Muscle layer of colon (tissue), 2 donors: ENCODE measurements around the gene ZNF761.
"Not testable (repeated sequence)": the region's sequence is repeated elsewhere in the genome, so short reads cannot be mapped to it uniquely, and the experiment has no call there.

Experiments
- H3K27ac ChIP-seq: one replicate; pipeline ENCODE4 v1.7.0; 2013; ENCODE audit warnings: low read depth, mild to moderate bottlenecking, low read length, moderate library complexity
- H3K27me3 ChIP-seq, 2 donors: one replicate each; pipeline ENCODE4 v1.7.0; 2013; ENCODE audit warnings: low read length in 2 of 2, mild to moderate bottlenecking in 2 of 2; ENCODE audit not compliant: insufficient read depth in 2 of 2, control insufficient read depth in 1 of 2
- H3K36me3 ChIP-seq: one replicate; pipeline ENCODE4 v1.7.0; 2013; ENCODE audit warnings: mild to moderate bottlenecking, low read length; ENCODE audit not compliant: insufficient read depth
- H3K4me1 ChIP-seq: one replicate; pipeline ENCODE4 v1.7.0; 2013; ENCODE audit warnings: mild to moderate bottlenecking, low read length; ENCODE audit not compliant: insufficient read depth
- H3K4me3 ChIP-seq, 2 donors: one replicate each; pipeline ENCODE4 v1.7.0; 2013; ENCODE audit warnings: low read length in 2 of 2, low read depth in 1 of 2, mild to moderate bottlenecking in 1 of 2, moderate library complexity in 1 of 2
- H3K9ac ChIP-seq: one replicate; pipeline ENCODE4 v1.7.0; 2013; ENCODE audit warnings: low read length
- H3K9me3 ChIP-seq: one replicate; pipeline ENCODE4 v1.7.0; 2013; ENCODE audit warnings: mild to moderate bottlenecking, low read length
- donor health status: abdominal sarcoma.
- donor health status: Adenocarcinoma of cecum.

The ZNF761 gene

DNA sequence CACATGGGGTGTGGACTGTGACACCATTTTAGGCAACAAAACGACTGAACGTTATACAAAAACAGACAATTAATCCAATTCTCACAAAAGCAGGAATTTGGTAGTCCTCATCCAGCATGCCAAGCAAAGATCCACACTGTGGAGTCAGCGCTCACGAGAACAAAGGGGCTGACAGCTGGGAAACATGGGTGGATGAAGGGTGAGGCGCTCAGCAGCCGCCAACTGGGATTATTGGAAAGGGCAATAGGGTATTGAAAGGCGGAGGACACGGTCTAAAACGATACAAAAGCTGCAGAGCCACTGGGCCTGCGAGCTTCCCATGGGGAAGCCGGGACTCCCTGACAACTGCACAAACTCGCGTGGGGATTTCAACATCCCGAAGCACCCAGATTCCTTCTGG is 31.1 kb downstream of the ZNF761 start:
- no peaks in the 10 kb centered on the region for H3K9me3 ChIP-seq
- peaks cover 0 to 11% of the 10 kb centered on the region in 2 donors for H3K27me3 ChIP-seq
- no peak overlapping the region for H3K9ac ChIP-seq
- H3K4me1 ChIP-seq = no peaks in the 10 kb centered on the region
- no peaks in the 10 kb centered on the region for H3K36me3 ChIP-seq
- peak overlapping the region in 1 of 2 donors; percentile 7 for H3K4me3 ChIP-seq
- no peak overlapping the region for H3K27ac ChIP-seq

DNA sequence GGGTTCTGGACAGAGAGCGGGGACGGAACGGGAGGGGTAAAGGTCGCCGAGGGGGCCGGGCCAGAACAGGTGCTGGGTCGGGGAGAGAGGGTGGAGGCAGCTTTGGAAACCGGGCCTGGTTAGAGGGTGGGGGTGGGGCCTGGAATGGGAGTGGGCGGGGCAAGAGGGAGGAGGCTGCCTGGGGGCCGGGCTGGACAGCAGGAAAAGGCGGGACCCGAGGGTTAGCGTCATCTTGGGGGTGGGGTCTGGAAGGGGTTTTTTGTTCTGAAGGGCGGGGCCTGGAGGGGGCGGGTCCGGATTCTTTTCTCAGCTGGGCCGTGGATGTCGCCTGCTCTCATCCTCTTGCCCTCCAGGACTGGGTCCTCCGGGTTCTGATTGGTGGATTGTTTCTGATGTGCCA is 31.5 kb downstream of the ZNF761 start:
- Histone ChIP-seq H3K9me3 (no peaks in the 10 kb centered on the region), H3K9ac (no peak overlapping the region), H3K27me3 (peaks cover 0 to 11% of the 10 kb centered on the region in 2 donors), H3K27ac (no peak overlapping the region), H3K36me3 (no peaks in the 10 kb centered on the region), H3K4me3 (no peak overlapping the region), H3K4me1 (no peaks in the 10 kb centered on the region)

DNA sequence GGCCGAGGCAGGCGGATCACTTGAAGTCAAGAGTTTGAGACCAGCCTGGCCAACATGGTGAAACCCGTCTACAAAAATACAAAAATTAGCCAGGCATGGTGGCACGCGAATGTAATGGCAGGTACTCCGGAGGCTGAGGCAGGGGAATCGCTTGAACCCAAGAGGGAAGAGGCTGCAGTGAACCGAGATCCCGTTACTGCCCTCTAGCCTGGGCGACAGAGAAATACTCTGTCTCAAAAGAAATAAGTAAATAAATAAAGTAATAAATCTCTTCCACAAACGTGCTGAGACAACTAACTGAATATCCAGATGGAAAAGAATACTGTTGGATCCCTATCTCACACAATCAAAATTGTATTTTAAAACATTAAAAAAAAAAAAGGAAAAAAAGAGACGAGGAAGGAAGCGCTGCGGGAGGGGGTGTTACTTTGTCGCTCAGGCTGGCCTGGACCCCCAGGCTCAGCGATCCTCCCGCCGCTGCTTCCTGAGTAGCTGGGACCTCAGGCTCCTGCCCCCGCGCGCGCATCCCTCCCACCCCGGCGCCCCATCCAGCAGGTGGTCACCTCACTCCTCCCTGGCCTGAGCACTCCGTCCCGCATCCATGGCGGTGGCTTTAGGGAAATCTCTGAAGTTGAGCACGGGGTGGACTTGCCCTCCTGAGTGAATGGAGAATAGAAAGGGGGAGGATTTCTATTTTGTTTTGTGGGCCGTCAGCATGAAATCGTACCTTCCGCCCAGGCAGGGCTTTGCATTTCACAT is 35.1 kb downstream of the ZNF761 start:
- Histone ChIP-seq H3K4me3 (peak overlapping the region; percentile 52 to 76), H3K27me3 (peaks cover 0 to 11% of the 10 kb centered on the region in 2 donors), H3K4me1 (no peaks in the 10 kb centered on the region), H3K36me3 (no peaks in the 10 kb centered on the region), H3K9me3 (no peaks in the 10 kb centered on the region), H3K27ac (no peak overlapping the region), H3K9ac (no peak overlapping the region)

DNA sequence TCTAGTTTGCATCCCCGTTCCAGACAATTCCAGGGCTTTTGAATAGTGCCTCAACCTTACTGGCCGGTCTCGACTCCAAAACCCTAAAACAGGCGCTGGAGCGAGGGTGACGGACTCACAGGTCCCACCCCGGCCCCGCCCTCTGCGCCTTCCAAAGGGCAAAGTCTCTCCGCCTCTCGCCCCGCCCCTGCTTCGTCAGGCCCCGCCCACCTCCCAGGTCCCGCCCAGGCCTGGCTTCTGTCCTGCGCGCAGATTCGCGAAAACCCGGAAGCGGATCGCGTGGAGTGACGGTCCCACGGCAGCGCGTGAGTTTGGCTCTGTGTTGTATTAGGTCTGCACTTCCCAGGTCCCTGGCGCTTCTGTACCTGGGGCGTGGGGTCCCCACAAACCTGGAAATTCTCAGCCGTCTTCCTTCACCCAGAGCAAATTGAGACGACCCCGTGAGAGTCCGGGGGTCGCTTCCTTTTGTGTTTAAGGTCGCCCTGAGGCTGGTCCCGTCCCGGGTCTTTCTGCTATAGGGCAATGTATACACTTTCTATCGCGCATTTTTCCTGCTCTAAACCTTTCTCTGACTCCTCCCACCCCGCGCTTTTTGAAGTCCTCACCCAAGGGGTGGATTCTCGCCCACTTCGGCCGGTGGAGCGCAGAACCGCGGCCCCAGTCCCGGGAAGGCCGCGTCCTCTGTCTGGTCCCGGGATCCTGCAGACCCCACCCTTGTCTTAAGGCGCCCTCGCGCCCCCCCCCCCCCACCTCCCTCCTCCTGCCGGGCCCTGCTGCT is 35.9 kb downstream of the ZNF761 start, which contains the start of gene ZNF813:
ZNF813 (plus strand) TSS at position 249 of the 778 bp plus-strand sequence. CDS start 16,090 bp downstream, outside the sequence.
- Histone ChIP-seq H3K9me3 (no peaks in the 10 kb centered on the region), H3K27me3 (peaks cover 0 to 11% of the 10 kb centered on the region in 2 donors), H3K36me3 (no peaks in the 10 kb centered on the region), H3K9ac (peak within 1 kb of the TSS; percentile 33), H3K27ac (no peak within 1 kb of the TSS), H3K4me1 (no peaks in the 10 kb centered on the region), H3K4me3 (peak within 1 kb of the TSS; percentile 52 to 76)

DNA sequence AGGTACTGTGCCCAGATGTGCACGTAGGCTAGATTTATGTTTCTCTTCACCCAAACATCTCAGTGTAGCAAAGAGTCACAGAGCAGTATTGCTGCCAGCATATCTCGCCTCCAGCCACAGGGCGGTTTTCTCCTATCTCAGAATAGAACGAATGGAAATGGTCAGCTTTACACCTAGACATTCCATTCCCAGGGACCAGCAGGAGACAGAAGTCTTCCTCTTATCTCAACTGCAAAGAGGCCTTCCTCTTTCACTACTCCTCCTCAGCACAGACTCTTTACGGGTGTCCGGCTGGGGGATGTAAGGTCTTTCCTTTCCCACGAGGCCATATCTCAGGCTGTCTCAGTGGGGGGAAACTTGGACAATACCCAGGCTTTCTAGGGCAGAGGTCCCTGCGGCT is 36.8 kb downstream of the ZNF761 start:
- not testable (repeated sequence) for H3K27me3 ChIP-seq, H3K4me1 ChIP-seq, H3K9ac ChIP-seq, H3K9me3 ChIP-seq, H3K36me3 ChIP-seq, H3K27ac ChIP-seq
- peak overlapping the region in 1 of 2 donors; percentile 76 for H3K4me3 ChIP-seq

DNA sequence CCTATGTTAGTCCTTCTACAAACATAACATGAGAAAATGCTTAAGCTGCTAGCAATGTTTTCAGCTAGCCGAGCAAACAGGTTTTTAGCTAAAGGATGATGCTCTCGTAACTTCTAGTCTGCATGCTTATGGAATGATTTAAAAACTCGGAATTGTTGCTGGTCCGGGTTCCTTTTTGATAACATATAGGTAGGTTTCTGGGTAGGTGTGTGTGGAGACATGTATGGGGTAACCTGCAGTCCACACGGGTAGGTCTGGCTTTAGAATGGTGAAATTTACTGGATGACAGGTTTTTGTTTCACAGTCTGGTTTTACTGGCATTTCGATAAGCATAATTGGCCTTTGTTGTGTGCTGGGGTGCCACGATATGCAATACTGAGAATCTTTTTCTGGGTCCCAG is 40.1 kb downstream of the ZNF761 start:
- Histone ChIP-seq H3K9me3 (no peaks in the 10 kb centered on the region), H3K4me1 (no peaks in the 10 kb centered on the region), H3K36me3 (no peaks in the 10 kb centered on the region), H3K9ac (no peak overlapping the region), H3K27me3 (no peaks in the 10 kb centered on the region), H3K27ac (no peak overlapping the region), H3K4me3 (no peak overlapping the region)

DNA sequence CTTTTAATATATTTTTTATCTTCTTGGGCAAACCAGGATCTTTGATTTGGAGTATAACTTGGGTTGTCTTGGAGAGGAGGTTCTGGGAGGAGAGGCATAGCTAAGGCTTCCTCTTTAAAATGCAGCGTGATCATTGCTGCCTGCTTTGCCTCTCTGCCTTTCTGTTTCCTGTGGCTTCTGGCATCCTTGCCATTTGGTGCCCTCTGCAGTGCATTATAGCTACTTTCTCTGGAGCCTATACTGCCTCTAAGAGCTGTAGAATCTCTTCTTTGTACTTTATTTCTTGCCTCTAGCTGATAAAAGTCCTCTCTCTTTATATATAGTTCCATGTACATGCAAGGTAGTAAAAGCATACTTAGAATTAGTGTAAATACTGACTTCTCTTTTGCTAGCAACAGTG is 43.0 kb downstream of the ZNF761 start:
- H3K27me3 ChIP-seq, H3K9me3 ChIP-seq, H3K27ac ChIP-seq, H3K4me1 ChIP-seq, H3K4me3 ChIP-seq, H3K9ac ChIP-seq, H3K36me3 ChIP-seq: not testable (repeated sequence)

DNA sequence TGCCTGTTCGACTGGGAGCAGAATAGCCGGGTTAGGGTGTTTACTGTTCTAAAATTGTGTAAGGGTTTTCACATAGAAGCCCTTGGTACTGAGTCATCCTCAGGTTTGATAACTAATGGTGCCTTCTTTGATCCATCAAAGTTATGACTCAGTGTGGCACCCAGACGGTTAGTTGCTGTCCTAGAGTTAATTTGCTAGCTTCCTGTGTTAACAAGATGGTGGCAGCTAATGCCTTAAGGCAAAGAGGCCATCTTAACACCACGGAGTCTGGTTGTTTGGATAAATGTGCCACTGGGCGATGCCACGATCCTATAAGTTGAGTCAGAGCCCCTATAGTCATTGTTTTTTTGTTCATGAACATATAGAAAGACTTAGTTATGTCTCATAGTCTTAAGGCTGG is 43.7 kb downstream of the ZNF761 start:
- H3K27me3 ChIP-seq, H3K4me3 ChIP-seq, H3K4me1 ChIP-seq, H3K27ac ChIP-seq, H3K36me3 ChIP-seq, H3K9me3 ChIP-seq, H3K9ac ChIP-seq: not testable (repeated sequence)

DNA sequence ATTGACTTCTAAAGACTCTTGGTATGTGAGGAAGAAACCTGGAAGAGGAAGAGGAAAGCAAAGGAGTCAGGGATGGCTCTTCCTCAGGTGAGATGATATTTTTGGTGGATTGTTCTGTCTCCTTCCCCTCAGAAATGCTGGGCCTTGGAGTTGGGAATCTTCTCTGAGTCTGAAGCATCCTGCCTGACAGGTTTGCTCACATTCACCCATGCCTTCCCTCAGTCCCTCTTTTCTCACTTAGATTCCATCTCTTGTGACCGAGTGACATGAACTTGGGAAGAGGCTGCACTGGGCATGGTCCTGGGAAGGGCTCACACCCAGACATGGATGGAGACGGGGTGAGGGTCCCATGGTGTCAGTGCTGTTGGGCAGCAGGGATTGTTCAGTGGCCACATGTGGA is 52.0 kb downstream of the ZNF761 start:
- H3K4me1 ChIP-seq, H3K9me3 ChIP-seq, H3K27ac ChIP-seq, H3K9ac ChIP-seq, H3K4me3 ChIP-seq, H3K27me3 ChIP-seq: not testable (repeated sequence)
- peaks cover 12% of the 10 kb centered on the region for H3K36me3 ChIP-seq

DNA sequence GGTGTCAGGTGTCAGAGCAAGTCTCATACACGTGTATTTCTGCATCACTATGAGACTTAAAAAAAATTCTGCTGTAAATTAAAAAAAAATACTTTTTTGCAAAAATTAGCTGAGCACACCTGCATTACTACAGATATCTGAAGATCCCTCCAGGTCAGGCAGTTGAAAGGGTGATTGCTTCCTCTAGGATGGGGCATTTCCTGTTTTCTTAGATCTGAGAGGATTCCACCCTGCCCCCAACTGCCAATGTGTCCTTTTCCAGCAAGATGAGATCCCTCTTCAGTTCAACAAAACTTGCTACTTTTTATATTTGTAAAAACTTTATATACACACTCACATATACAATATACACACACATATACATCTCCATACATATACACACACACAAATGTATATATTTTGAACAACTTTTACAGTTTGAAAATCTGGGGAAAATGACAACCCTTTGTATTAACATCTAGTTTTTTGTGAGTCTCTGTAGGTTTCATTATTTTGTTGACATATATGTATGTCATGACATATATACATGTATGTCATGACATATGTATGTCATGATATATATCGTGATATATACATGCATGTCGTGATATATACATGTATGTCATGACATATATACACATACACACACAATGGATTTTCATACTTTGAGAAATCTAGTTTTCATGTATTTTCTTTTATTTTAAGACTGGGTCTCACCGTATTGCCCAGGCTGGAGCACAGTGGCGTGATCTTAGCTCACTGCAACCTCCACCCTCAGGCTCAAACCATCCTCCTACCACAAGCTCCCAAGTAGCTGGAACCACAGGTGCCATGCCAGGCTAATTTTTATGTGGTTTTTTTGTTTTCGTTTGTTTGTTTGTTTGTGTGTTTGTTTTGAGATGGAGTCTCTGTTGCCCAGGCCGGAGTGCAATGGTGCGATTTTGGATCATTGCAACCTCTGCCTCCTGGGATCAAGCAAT is 53.5 kb downstream of the ZNF761 start:
- H3K9ac ChIP-seq = no peak overlapping the region
- H3K4me1 ChIP-seq = no peaks in the 10 kb centered on the region
- no peak overlapping the region for H3K4me3 ChIP-seq
- H3K27me3 ChIP-seq = no peaks in the 10 kb centered on the region
- no peak overlapping the region for H3K27ac ChIP-seq
- H3K36me3 ChIP-seq = peaks cover 12% of the 10 kb centered on the region
- peaks cover 7% of the 10 kb centered on the region for H3K9me3 ChIP-seq

DNA sequence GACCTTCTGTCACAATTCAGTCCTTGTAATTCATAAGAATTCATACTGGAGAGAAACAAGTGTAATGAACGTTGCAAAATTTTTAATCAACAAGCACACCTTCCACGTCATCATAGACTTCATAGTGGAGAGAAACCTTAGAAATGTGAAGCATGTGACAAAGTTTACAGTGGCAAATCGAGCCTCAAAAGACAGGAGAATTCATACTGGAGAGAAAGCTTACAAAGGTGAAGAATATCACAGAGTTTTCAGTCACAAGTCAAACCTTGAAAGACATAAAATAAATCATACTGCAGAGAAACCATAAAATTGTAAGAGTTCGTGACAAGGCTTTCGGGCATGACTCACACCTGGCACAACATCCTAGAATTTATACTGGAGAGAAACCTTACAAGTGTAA is 60.4 kb downstream of the ZNF761 start:
- Histone ChIP-seq H3K9me3 (peaks cover 3% of the 10 kb centered on the region), H3K9ac (no peak overlapping the region), H3K4me1 (no peaks in the 10 kb centered on the region), H3K36me3 (peaks cover 19% of the 10 kb centered on the region), H3K27me3 (no peaks in the 10 kb centered on the region), H3K4me3 (no peak overlapping the region), H3K27ac (no peak overlapping the region)
